ENCODE data around the gene TMEM115. TPM values are rescaled to one million over a fixed set of nuclear protein-coding genes. Genes with fewer than 3 reads are reported as not detected.

TMEM115 gene
- total RNA-seq, 2 experiments from 2014 or later = 17.5 to 19.2 TPM

- no peaks in the 10 kb centered on the region for H3K9me3 Mint-ChIP-seq
- H3K4me3 Mint-ChIP-seq = no peak overlapping the region
- H3K4me1 Mint-ChIP-seq = peaks cover 2% of the 10 kb centered on the region
- no peak for DNase-seq
- H3K27ac Mint-ChIP-seq = peak overlapping the region; percentile 55
- peaks cover 2% of the 10 kb centered on the region for H3K27me3 Mint-ChIP-seq
- POLR2A ChIA-PET = no interaction called here
- H3K36me3 Mint-ChIP-seq (ENCODE audit: low read depth) = no peaks in the 10 kb centered on the region
- CTCF ChIA-PET = interaction anchor here (0.6 kb wide), 1 partner anchor 25 kb away, joined by 4 read pairs; no protein-coding TSS in a partner anchor
These were observed 11.9 kb upstream of the TMEM115 start for GRCh38 chr3:50371133-50371685.

- Mint-ChIP-seq H3K4me1 (peaks cover 7% of the 10 kb centered on the region), H3K4me3 (no peak overlapping the region), H3K9me3 (no peaks in the 10 kb centered on the region), H3K27ac (no peak overlapping the region), H3K27me3 (peaks cover 2% of the 10 kb centered on the region), H3K36me3 (ENCODE audit: low read depth) (no peaks in the 10 kb centered on the region)
- no peak for DNase-seq
- ChIA-PET POLR2A (no interaction called here), CTCF (interaction anchor here (0.8 kb wide), 1 partner anchor 50 kb away, joined by 3 read pairs; no protein-coding TSS in a partner anchor)
These were observed 11.3 kb upstream of the TMEM115 start for GRCh38 chr3:50370594-50370993.

- H3K4me3 Mint-ChIP-seq = no peak overlapping the region
- H3K9me3 Mint-ChIP-seq = no peaks in the 10 kb centered on the region
- DNase-seq = no peak
- H3K36me3 Mint-ChIP-seq (ENCODE audit: low read depth) = no peaks in the 10 kb centered on the region
- H3K27me3 Mint-ChIP-seq = peaks cover 2% of the 10 kb centered on the region
- ChIA-PET POLR2A (no interaction called here), CTCF (interaction anchor here (1.0 to 1.4 kb wide), 2 partner anchors 10 to 123 kb away, joined by 3 to 5 read pairs; no protein-coding TSS in a partner anchor)
- peaks cover 15% of the 10 kb centered on the region for H3K4me1 Mint-ChIP-seq
- no peak overlapping the region for H3K27ac Mint-ChIP-seq
These were observed 9.8 kb upstream of the TMEM115 start for GRCh38 chr3:50369012-50369670.

GRCh38 chr3:50365842-50366220 is 6.5 kb upstream of the TMEM115 start:
- no peaks in the 10 kb centered on the region for H3K27me3 Mint-ChIP-seq
- H3K4me1 Mint-ChIP-seq = peaks cover 13% of the 10 kb centered on the region
- ChIA-PET CTCF (interaction anchor here (1.0 to 1.1 kb wide), 3 partner anchors 9 to 226 kb away, joined by 3 to 4 read pairs (median 3); no protein-coding TSS in a partner anchor), POLR2A (interaction anchor here (0.6 to 1.0 kb wide), 2 partner anchors 15 to 660 kb away, joined by 3 to 9 read pairs; partner anchors contain the start of genes CYB561D2 and NPRL2)
- DNase-seq = no peak
- no peaks in the 10 kb centered on the region for H3K9me3 Mint-ChIP-seq
- no peaks in the 10 kb centered on the region for H3K36me3 Mint-ChIP-seq (ENCODE audit: low read depth)
- peak overlapping the region; percentile 76 for H3K4me3 Mint-ChIP-seq
- H3K27ac Mint-ChIP-seq = peak overlapping the region; percentile 92

GRCh38 chr3:50365080-50365841 is 5.9 kb upstream of the TMEM115 start:
- Mint-ChIP-seq H3K27me3 (no peaks in the 10 kb centered on the region), H3K9me3 (no peaks in the 10 kb centered on the region), H3K4me3 (peak overlapping the region; percentile 76), H3K36me3 (ENCODE audit: low read depth) (no peaks in the 10 kb centered on the region), H3K4me1 (peaks cover 13% of the 10 kb centered on the region), H3K27ac (peak overlapping the region; percentile 92)
- peak; percentile 97 for DNase-seq
- CTCF ChIA-PET = interaction anchor here (0.6 to 1.1 kb wide), 5 partner anchors 8 to 119 kb away, joined by 3 to 4 read pairs (median 4); no protein-coding TSS in a partner anchor
- POLR2A ChIA-PET = interaction anchor here (0.6 to 1.0 kb wide), 2 partner anchors 15 to 661 kb away, joined by 3 to 9 read pairs; partner anchors contain the start of genes CYB561D2 and NPRL2

- peaks cover 17% of the 10 kb centered on the region for H3K4me1 Mint-ChIP-seq
- POLR2A ChIA-PET = interaction anchor here (1.0 kb wide), 1 partner anchor 14 kb away, joined by 3 read pairs; the partner anchor contains the start of genes CYB561D2 and NPRL2
- CTCF ChIA-PET = interaction anchor here (0.6 to 1.0 kb wide), 2 partner anchors 10 to 118 kb away, joined by 3 to 4 read pairs; no protein-coding TSS in a partner anchor
- no peaks in the 10 kb centered on the region for H3K9me3 Mint-ChIP-seq
- peak overlapping the region; percentile 76 for H3K4me3 Mint-ChIP-seq
- no peaks in the 10 kb centered on the region for H3K36me3 Mint-ChIP-seq (ENCODE audit: low read depth)
- no peak for DNase-seq
- peak overlapping the region; percentile 73 for H3K27ac Mint-ChIP-seq
- no peaks in the 10 kb centered on the region for H3K27me3 Mint-ChIP-seq
These were observed 5.3 kb upstream of the TMEM115 start for GRCh38 chr3:50364573-50365079.

- Mint-ChIP-seq H3K27me3 (no peaks in the 10 kb centered on the region), H3K4me1 (peaks cover 42% of the 10 kb centered on the region), H3K4me3 (peak overlapping the region; percentile 99), H3K36me3 (ENCODE audit: low read depth) (peaks cover 20% of the 10 kb centered on the region), H3K27ac (peak overlapping the region; percentile 96), H3K9me3 (no peaks in the 10 kb centered on the region)
- CTCF ChIA-PET = interaction anchor here (1.2 kb wide), 1 partner anchor 8 kb away, joined by 3 read pairs; no protein-coding TSS in a partner anchor
- no peak for DNase-seq
- POLR2A ChIA-PET = no interaction called here
These were observed 414 bp upstream of the TMEM115 start for GRCh38 chr3:50359760-50360110.

GRCh38 chr3:50358355-50358910 is 888 bp downstream of the TMEM115 start:
- CTCF ChIA-PET = no interaction called here
- Mint-ChIP-seq H3K36me3 (ENCODE audit: low read depth) (peaks cover 23% of the 10 kb centered on the region), H3K27ac (peak overlapping the region; percentile 85), H3K9me3 (no peaks in the 10 kb centered on the region), H3K4me1 (peaks cover 41% of the 10 kb centered on the region), H3K27me3 (no peaks in the 10 kb centered on the region), H3K4me3 (peak overlapping the region; percentile 99)
- POLR2A ChIA-PET = no interaction called here
- DNase-seq = no peak

GRCh38 chr3:50357481-50357880 is 1.8 kb downstream of the TMEM115 start:
- H3K4me1 Mint-ChIP-seq = peaks cover 44% of the 10 kb centered on the region
- H3K9me3 Mint-ChIP-seq = no peaks in the 10 kb centered on the region
- peak overlapping the region; percentile 99 for H3K4me3 Mint-ChIP-seq
- ChIA-PET POLR2A (interaction anchor here (0.6 kb wide), 1 partner anchor 15 kb away, joined by 3 read pairs; no protein-coding TSS in a partner anchor), CTCF (interaction anchor here (0.5 to 2.2 kb wide), 7 partner anchors 8 to 267 kb away, joined by 3 to 10 read pairs (median 4); no protein-coding TSS in a partner anchor)
- peak overlapping the region; percentile 85 for H3K27ac Mint-ChIP-seq
- DNase-seq = no peak
- H3K27me3 Mint-ChIP-seq = no peaks in the 10 kb centered on the region
- peaks cover 28% of the 10 kb centered on the region for H3K36me3 Mint-ChIP-seq (ENCODE audit: low read depth)

GRCh38 chr3:50356553-50356952 is 2.8 kb downstream of the TMEM115 start:
- H3K9me3 Mint-ChIP-seq = no peaks in the 10 kb centered on the region
- H3K4me3 Mint-ChIP-seq = peak overlapping the region; percentile 99
- DNase-seq = no peak
- H3K4me1 Mint-ChIP-seq = peaks cover 48% of the 10 kb centered on the region
- peak overlapping the region; percentile 36 for H3K27ac Mint-ChIP-seq
- CTCF ChIA-PET = interaction anchor here (0.6 to 2.2 kb wide), 5 partner anchors 9 to 836 kb away, joined by 3 to 10 read pairs (median 4); no protein-coding TSS in a partner anchor
- POLR2A ChIA-PET = no interaction called here
- no peaks in the 10 kb centered on the region for H3K27me3 Mint-ChIP-seq
- peaks cover 29% of the 10 kb centered on the region for H3K36me3 Mint-ChIP-seq (ENCODE audit: low read depth)

GRCh38 chr3:50355829-50356552 is 3.3 kb downstream of the TMEM115 start:
- peak overlapping the region; percentile 13 for H3K27ac Mint-ChIP-seq
- DNase-seq = no peak
- H3K36me3 Mint-ChIP-seq (ENCODE audit: low read depth) = peaks cover 31% of the 10 kb centered on the region
- H3K4me1 Mint-ChIP-seq = peaks cover 54% of the 10 kb centered on the region
- H3K9me3 Mint-ChIP-seq = no peaks in the 10 kb centered on the region
- ChIA-PET POLR2A (no interaction called here), CTCF (interaction anchor here (1.0 to 2.2 kb wide), 3 partner anchors 9 to 14 kb away, joined by 3 to 10 read pairs (median 4); no protein-coding TSS in a partner anchor)
- no peaks in the 10 kb centered on the region for H3K27me3 Mint-ChIP-seq
- peak overlapping the region; percentile 99 for H3K4me3 Mint-ChIP-seq
